H1 (cell line): ENCODE results near the gene ARHGEF18. TPM values are rescaled to one million over a fixed set of nuclear protein-coding genes. Genes with fewer than 3 reads are reported as not detected.

Source experiments
- CTCF ChIA-PET: fragments of 300-600 bp; sonication (Branson Sonifier 250); formaldehyde crosslinking; loops from one replicate; lab custom pipeline; 2021; ENCODE audit not compliant: partially characterized antibody; lab: Charles Lee
- POLR2A ChIA-PET: fragments of 300-600 bp; sonication (Branson Sonifier 250); formaldehyde crosslinking; loops from one replicate; lab custom pipeline; 2021; ENCODE audit warnings: inconsistent platforms; ENCODE audit not compliant: partially characterized antibody; lab: Charles Lee
- DNase-seq, 2 experiments: peaks; one replicate each; pipeline versions ENCODE4 v3.0.0 to v3.0.0-alpha.2; 2010 to 2022; ENCODE audit warnings: low spot score in 2 of 2, low read depth in 1 of 2, mixed read lengths in 1 of 2
- FAIRE-seq: peaks from 2 replicates; lab custom pipeline; 2011; peaks lifted over from hg19 to GRCh38; lab: Jason Lieb, UNC
- H2AFZ ChIP-seq: 2 replicates; pipeline ENCODE4 v1.8.1; 2012; ENCODE audit warnings: low read length, inconsistent platforms
- H2AK5ac ChIP-seq: 2 replicates; pipeline ENCODE4 v1.6.1; 2013; ENCODE audit warnings: low read depth, low read length
- H2BK120ac ChIP-seq: replicated peaks from 2 replicates; pipeline ENCODE3; 2013; ENCODE audit warnings: low read depth, low read length, inconsistent platforms
- H2BK12ac ChIP-seq: 2 replicates; pipeline ENCODE4 v1.6.1; 2013; ENCODE audit warnings: low read depth, low read length
- H2BK15ac ChIP-seq: 2 replicates; pipeline ENCODE4 v1.6.1; 2013; ENCODE audit warnings: low read length
- H2BK20ac ChIP-seq: 2 replicates; pipeline ENCODE4 v1.6.1; 2013; ENCODE audit warnings: low read length
- H2BK5ac ChIP-seq: 2 replicates; pipeline ENCODE4 v1.6.1; 2013; ENCODE audit warnings: low read depth, low read length
- H3K14ac ChIP-seq: 2 replicates; pipeline ENCODE4 v1.6.1; 2013; ENCODE audit warnings: inconsistent platforms; ENCODE audit not compliant: insufficient read length
- H3K18ac ChIP-seq: 2 replicates; pipeline ENCODE4 v1.6.1; 2013; ENCODE audit warnings: low read length; ENCODE audit errors: extremely low read depth
- H3K23ac ChIP-seq: 2 replicates; pipeline ENCODE4 v1.6.1; 2013; ENCODE audit warnings: inconsistent platforms; ENCODE audit not compliant: insufficient read length
- H3K23me2 ChIP-seq: 2 replicates; pipeline ENCODE4 v1.6.1; 2013; ENCODE audit warnings: low read depth, low read length
- H3K27ac ChIP-seq: 2 replicates; pipeline ENCODE4 v1.6.1; 2011; ENCODE audit warnings: low read depth, low read length, inconsistent platforms
- H3K27me3 ChIP-seq, 4 experiments: replicated peaks in 1 of 4; 1 replicate in 1 of 4; 2 replicates in 3 of 4; pipeline versions ENCODE4 v1.6.1 to v1.8.1; 2011 to 2013; ENCODE audit warnings: low read length in 3 of 4, mild to moderate bottlenecking in 3 of 4, inconsistent platforms in 2 of 4, mixed read lengths in 2 of 4, moderate library complexity in 1 of 4; ENCODE audit not compliant: control insufficient read depth in 3 of 4, insufficient read depth in 3 of 4; ENCODE audit errors: extremely low read depth in 1 of 4
- H3K36me3 ChIP-seq, 4 experiments: 2 replicates each; pipeline versions ENCODE4 v1.6.1 to v1.8.1; 2011 to 2013; ENCODE audit warnings: mild to moderate bottlenecking in 4 of 4, low read length in 3 of 4, moderate library complexity in 2 of 4, control low read depth in 1 of 4, inconsistent platforms in 1 of 4; ENCODE audit not compliant: insufficient read depth in 4 of 4, control insufficient read depth in 2 of 4
- H3K4ac ChIP-seq: replicated peaks from 2 replicates; pipeline ENCODE3; 2013; ENCODE audit warnings: low read length, low read depth, mixed read lengths, inconsistent platforms; ENCODE audit not compliant: insufficient read length
- H3K4me1 ChIP-seq, 4 experiments: replicated peaks in 1 of 4; 1 replicate in 1 of 4; 2 replicates in 3 of 4; pipeline versions ENCODE4 v1.6.1 to v1.8.1; 2011 to 2013; ENCODE audit warnings: low read length in 3 of 4, inconsistent platforms in 2 of 4, mixed read lengths in 1 of 4; ENCODE audit not compliant: insufficient read depth in 4 of 4, control insufficient read depth in 3 of 4
- H3K4me2 ChIP-seq, 2 experiments: 2 replicates each; pipeline versions ENCODE4 v1.6.1 to v1.8.1; 2011 to 2013; ENCODE audit warnings: low read depth in 2 of 2, low read length in 2 of 2, control low read depth in 1 of 2, inconsistent platforms in 1 of 2, mild to moderate bottlenecking in 1 of 2; ENCODE audit not compliant: insufficient read depth in 1 of 2
- H3K4me3 ChIP-seq, 4 experiments: fragments of 200-600, 300-600 bp in 1 of 4; sonication (generic), shearing (Covaris generic), sonication (Bioruptor Twin) in 1 of 4; 2 replicates each; pipeline versions ENCODE4 v1.5.1 to v1.8.1; 2011 to 2016; ENCODE audit warnings: low read length in 4 of 4, low read depth in 3 of 4, control low read depth in 2 of 4, inconsistent platforms in 2 of 4, mild to moderate bottlenecking in 2 of 4, mixed read lengths in 1 of 4, moderate library complexity in 1 of 4; ENCODE audit not compliant: insufficient read depth in 2 of 4; ENCODE audit errors: extremely low read depth in 1 of 4
- H3K56ac ChIP-seq: replicated peaks from 2 replicates; pipeline ENCODE3; 2013; ENCODE audit warnings: low read depth, mild to moderate bottlenecking, mixed read lengths, low read length, inconsistent platforms; ENCODE audit not compliant: insufficient read length
- H3K79me1 ChIP-seq: 2 replicates; pipeline ENCODE4 v1.6.1; 2013; ENCODE audit warnings: low read depth, low read length, control low read depth
- H3K79me2 ChIP-seq, 2 experiments: 2 replicates each; pipeline versions ENCODE4 v1.6.1 to v1.8.1; 2012 to 2013; ENCODE audit warnings: low read length in 2 of 2, mild to moderate bottlenecking in 2 of 2, inconsistent platforms in 1 of 2; ENCODE audit not compliant: insufficient read depth in 2 of 2, control insufficient read depth in 1 of 2
- H3K9ac ChIP-seq, 4 experiments: replicated peaks in 1 of 4; 1 replicate in 1 of 4; 2 replicates in 3 of 4; pipeline versions ENCODE4 v1.6.1 to v1.8.1; 2011 to 2013; ENCODE audit warnings: low read depth in 3 of 4, low read length in 3 of 4, control low read depth in 2 of 4, mild to moderate bottlenecking in 2 of 4, moderate library complexity in 2 of 4, inconsistent platforms in 1 of 4; ENCODE audit errors: extremely low read depth in 1 of 4
- H3K9me3 ChIP-seq, 2 experiments: 2 replicates each; pipeline versions ENCODE4 v1.6.1 to v1.8.1; 2012 to 2013; ENCODE audit warnings: mild to moderate bottlenecking in 2 of 2, moderate library complexity in 2 of 2, control low read depth in 1 of 2, inconsistent platforms in 1 of 2, low read depth in 1 of 2, low read length in 1 of 2, mixed read lengths in 1 of 2; ENCODE audit not compliant: insufficient read depth in 2 of 2
- H4K20me1 ChIP-seq, 2 experiments: replicated peaks in 1 of 2; 2 replicates each; pipeline versions ENCODE3 to v1.8.1; 2011 to 2013; ENCODE audit warnings: inconsistent platforms in 2 of 2, low read length in 2 of 2, mild to moderate bottlenecking in 1 of 2; ENCODE audit not compliant: insufficient read depth in 2 of 2, control insufficient read depth in 1 of 2
- H4K5ac ChIP-seq: 2 replicates; pipeline ENCODE4 v1.6.1; 2013; ENCODE audit warnings: low read length, low read depth, mixed read lengths, inconsistent platforms; ENCODE audit not compliant: insufficient read length
- H4K8ac ChIP-seq: 2 replicates; pipeline ENCODE4 v1.8.0; 2013; ENCODE audit warnings: mild to moderate bottlenecking, moderate library complexity, low read length, inconsistent platforms; ENCODE audit not compliant: insufficient read depth; ENCODE audit errors: extremely low read depth
- H4K91ac ChIP-seq: replicated peaks from 2 replicates; pipeline ENCODE3; 2013; ENCODE audit warnings: low read length, mixed read lengths, inconsistent platforms; ENCODE audit not compliant: insufficient read length
- BACH1 ChIP-seq: IDR thresholded peaks from 2 replicates; pipeline ENCODE4 v1.6.1; 2012; ENCODE audit warnings: low read length, improper control_type of control experiment
- HDAC6 ChIP-seq: IDR thresholded peaks from one replicate; pipeline ENCODE4 v1.7.1; 2012; ENCODE audit warnings: low read depth, mild to moderate bottlenecking, inconsistent platforms, low read length, moderate library complexity
- JUND ChIP-seq: IDR thresholded peaks from 2 replicates; pipeline ENCODE4 v1.6.1; 2011; ENCODE audit warnings: mild to moderate bottlenecking, improper control_type of control experiment, low read length
- KDM5A ChIP-seq: fragments of 200-600 bp; IDR thresholded peaks from 2 replicates; pipeline ENCODE4 v1.7.1; 2012; ENCODE audit warnings: mild to moderate bottlenecking, low read length, inconsistent platforms, mixed read lengths
- PHF8 ChIP-seq: fragments of 200-600 bp; sonication (generic); conservative IDR thresholded peaks from 2 replicates; pipeline ENCODE4 v1.7.1; 2012; ENCODE audit warnings: low read depth, mild to moderate bottlenecking, inconsistent platforms, low read length, moderate library complexity
- POLR2AphosphoS5 ChIP-seq: IDR thresholded peaks from 2 replicates; pipeline ENCODE4 v1.6.1; 2011; ENCODE audit warnings: low read depth, low read length
- SIN3A ChIP-seq, 2 experiments: IDR thresholded peaks in 1 of 2; conservative IDR thresholded peaks in 1 of 2; 2 replicates each; pipeline ENCODE4 v1.6.1; 2011 to 2012; ENCODE audit warnings: low read length in 2 of 2, improper control_type of control experiment in 1 of 2, low read depth in 1 of 2, mild to moderate bottlenecking in 1 of 2
- WGBS, 2 experiments: shearing (Covaris generic) in 1 of 2; methylation state at CpG; one replicate each; pipeline versions ENCODE4 v1.1.6 to v1.1.7; 2013 to 2015; ENCODE audit warnings: low lambda C conversion rate in 2 of 2, mixed read lengths in 2 of 2, inconsistent platforms in 1 of 2, low coverage in 1 of 2, missing lambda C conversion rate in 1 of 2; ENCODE audit not compliant: insufficient replicate concordance in 2 of 2, insufficient coverage in 1 of 2, insufficient read length in 1 of 2; ENCODE audit errors: extremely low coverage in 1 of 2, missing lambda C conversion rate in 1 of 2; 5-methylcytosine and 5-hydroxymethylcytosine counted together
- polyA plus RNA-seq, 7 experiments: library from polyadenylated mRNA; depleted of rRNA in 3 of 7; stranded (reverse) in 5 of 7; unstranded in 2 of 7; fragments of >200 nt in 5 of 7; fragments of 200-250 nt in 2 of 7; gene quantifications; 1 replicate in 5 of 7; 2 replicates in 1 of 7; 4 replicates in 1 of 7; pipeline versions ENCODE4 v1.2.1 to v1.2.3, GENCODE V29; 2011 to 2013; ENCODE audit warnings: missing spikeins in 2 of 7, mixed read lengths in 2 of 7
- total RNA-seq: library from RNA; stranded (reverse); fragmentation: NEBNext Ultra II Directional; extraction: Animal tissue kit (Norgen Biotek cat#: 25700); gene quantifications from 2 replicates; pipeline ENCODE4 v1.2.1, GENCODE V29; 2021
- TF ChIP-seq, protein P1 (sequence below): IDR thresholded peaks from 2 replicates; pipeline ENCODE4 v1.6.1; 2011; ENCODE audit warnings: low read depth, mild to moderate bottlenecking, low read length; ENCODE audit not compliant: insufficient read depth

The ARHGEF18 gene
- total and polyA plus RNA-seq, 2 of the 8 experiments (the other 6 are each of a cell fraction or from before 2014, with no cell fraction given) = 12.2 to 35.9 TPM

DNA sequence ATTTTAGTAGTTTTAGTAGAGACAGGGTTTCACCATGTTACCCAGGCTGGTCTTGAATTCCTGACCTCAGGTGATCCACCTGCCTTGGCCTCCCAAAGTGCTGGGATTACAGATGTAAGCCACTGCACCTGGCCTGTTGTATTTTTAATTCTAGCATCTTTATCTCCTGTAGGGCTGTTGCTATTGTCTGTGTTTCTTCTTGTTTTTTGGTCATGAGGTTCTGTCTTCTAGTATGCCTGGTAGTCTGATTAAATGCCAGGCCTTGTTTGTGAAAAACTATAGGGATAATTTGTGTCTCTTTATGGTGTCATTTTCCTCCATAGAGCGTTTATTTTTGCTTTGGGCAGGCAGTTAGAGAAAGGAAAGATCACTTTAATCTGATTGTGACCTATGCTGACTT lies 3.1 kb downstream of the ARHGEF18 start:
- Histone ChIP-seq H3K4me3 (no peak overlapping the region), H3K27ac (no peak overlapping the region), H4K8ac (no peak overlapping the region), H2BK5ac (no peak overlapping the region), H3K9me3 (peaks cover 8 to 14% of the 10 kb centered on the region in 2 experiments; a peak in 3 of 4 replicates), H3K9ac (no peak overlapping the region), H4K5ac (no peak overlapping the region), H3K14ac (no peak overlapping the region), H3K4me1 (no peaks in the 10 kb centered on the region; a peak in 1 of 7 replicates), H4K20me1 (no peaks in the 10 kb centered on the region), H3K36me3 (no peaks in the 10 kb centered on the region), H2BK12ac (no peak overlapping the region), H3K4me2 (no peak overlapping the region), H3K18ac (no peak overlapping the region), H3K56ac (no peak overlapping the region), H4K91ac (no peak overlapping the region), H3K4ac (no peak overlapping the region), H3K23me2 (no peaks in the 10 kb centered on the region), H2BK15ac (no peak overlapping the region), H2BK20ac (no peak overlapping the region), H3K79me2 (no peaks in the 10 kb centered on the region), H3K79me1 (no peaks in the 10 kb centered on the region), H2BK120ac (no peak overlapping the region), H3K23ac (no peak overlapping the region), H2AK5ac (no peak overlapping the region), H3K27me3 (no peaks in the 10 kb centered on the region; a peak in 1 of 7 replicates), H2AFZ (no peak overlapping the region)
- POLR2A ChIA-PET = interaction anchor here (0.7 kb wide), 1 partner anchor 44 kb away, joined by 3 read pairs; no protein-coding TSS in a partner anchor
- CTCF ChIA-PET = interaction anchor here (0.6 to 9.8 kb wide), 4 partner anchors 9 to 250 kb away, joined by 3 to 85 read pairs (median 28); no protein-coding TSS in a partner anchor
- WGBS, 2 experiments = 83% methylated on average over 1 of the region's 1 CpG; no CpG with 5 or more reads in 1 of the 2 experiments
- FAIRE-seq = no peak
- no peak for DNase-seq
- no peak for TF ChIP-seq POLR2AphosphoS5
- TF ChIP-seq, protein P1, sequence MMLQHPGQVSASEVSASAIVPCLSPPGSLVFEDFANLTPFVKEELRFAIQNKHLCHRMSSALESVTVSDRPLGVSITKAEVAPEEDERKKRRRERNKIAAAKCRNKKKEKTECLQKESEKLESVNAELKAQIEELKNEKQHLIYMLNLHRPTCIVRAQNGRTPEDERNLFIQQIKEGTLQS = no peak
- no peak for TF ChIP-seq KDM5A
- no peak for TF ChIP-seq PHF8
- no peak for TF ChIP-seq JUND
- TF ChIP-seq HDAC6 = no peak
- no peak for TF ChIP-seq SIN3A (conservative IDR thresholded peaks at IDR 0.05 in 1 of 2, IDR thresholded peaks at IDR 0.05 in 1 of 2; ENCODE audit: low read depth in 1 of 2, low read length in 2 of 2)
- no peak for TF ChIP-seq BACH1
